Measurements from ENCODE around the gene CYP46A1. TPM values are rescaled to one million over a fixed set of nuclear protein-coding genes. Genes with fewer than 3 reads are reported as not detected.

CYP46A1 gene
- total and polyA plus RNA-seq, 8 donors: 1.0 to 5.2 (median 1.8) TPM

- TF ChIP-seq, protein P1, sequence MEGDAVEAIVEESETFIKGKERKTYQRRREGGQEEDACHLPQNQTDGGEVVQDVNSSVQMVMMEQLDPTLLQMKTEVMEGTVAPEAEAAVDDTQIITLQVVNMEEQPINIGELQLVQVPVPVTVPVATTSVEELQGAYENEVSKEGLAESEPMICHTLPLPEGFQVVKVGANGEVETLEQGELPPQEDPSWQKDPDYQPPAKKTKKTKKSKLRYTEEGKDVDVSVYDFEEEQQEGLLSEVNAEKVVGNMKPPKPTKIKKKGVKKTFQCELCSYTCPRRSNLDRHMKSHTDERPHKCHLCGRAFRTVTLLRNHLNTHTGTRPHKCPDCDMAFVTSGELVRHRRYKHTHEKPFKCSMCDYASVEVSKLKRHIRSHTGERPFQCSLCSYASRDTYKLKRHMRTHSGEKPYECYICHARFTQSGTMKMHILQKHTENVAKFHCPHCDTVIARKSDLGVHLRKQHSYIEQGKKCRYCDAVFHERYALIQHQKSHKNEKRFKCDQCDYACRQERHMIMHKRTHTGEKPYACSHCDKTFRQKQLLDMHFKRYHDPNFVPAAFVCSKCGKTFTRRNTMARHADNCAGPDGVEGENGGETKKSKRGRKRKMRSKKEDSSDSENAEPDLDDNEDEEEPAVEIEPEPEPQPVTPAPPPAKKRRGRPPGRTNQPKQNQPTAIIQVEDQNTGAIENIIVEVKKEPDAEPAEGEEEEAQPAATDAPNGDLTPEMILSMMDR (IDR thresholded peaks at IDR 0.05): no peak
- DNase-seq: no peak
- H3K4me3 ChIP-seq: no peak overlapping the region
- no peaks in the 10 kb centered on the region for H3K4me1 ChIP-seq
- H3K27me3 ChIP-seq: peaks cover 0 to 4% (median 0%) of the 10 kb centered on the region in 4 donors
- intact Hi-C loops (cut with DNase I): no loop called here
- H3K36me3 ChIP-seq: no peaks in the 10 kb centered on the region
- no peaks in the 10 kb centered on the region for H3K9me3 ChIP-seq
- 80 to 81% methylated on average over 12 of the region's 12 CpGs for WGBS, 2 donors
- no peak for FAIRE-seq
- ATAC-seq: no peak
- H3K27ac ChIP-seq: no peak overlapping the region
Measured at GRCh38 chr14:99664937-99665273, 19.2 kb upstream of the CYP46A1 start.

- DNase-seq (no peak), ATAC-seq (no peak), FAIRE-seq (no peak)
- no peak overlapping the region for H3K27ac ChIP-seq
- H3K4me1 ChIP-seq: no peaks in the 10 kb centered on the region
- intact Hi-C loops (cut with DNase I): no loop called here
- 57 to 59% methylated on average over 6 of the region's 6 CpGs for WGBS, 2 donors
- H3K27me3 ChIP-seq: no peaks in the 10 kb centered on the region
- no peaks in the 10 kb centered on the region for H3K36me3 ChIP-seq
- TF ChIP-seq, protein P1 (IDR thresholded peaks at IDR 0.05): no peak
- no peak overlapping the region for H3K4me3 ChIP-seq
- no peaks in the 10 kb centered on the region for H3K9me3 ChIP-seq
Measured at GRCh38 chr14:99666533-99666932, 17.6 kb upstream of the CYP46A1 start.

GRCh38 chr14:99667045-99667444 lies 17.1 kb upstream of the CYP46A1 start:
- no peaks in the 10 kb centered on the region for H3K4me1 ChIP-seq
- FAIRE-seq (no peak), DNase-seq (no peak), ATAC-seq (no peak)
- H3K27ac ChIP-seq: no peak overlapping the region
- H3K4me3 ChIP-seq: no peak overlapping the region
- no peaks in the 10 kb centered on the region for H3K36me3 ChIP-seq
- H3K27me3 ChIP-seq: no peaks in the 10 kb centered on the region
- intact Hi-C loops (cut with DNase I): no loop called here
- TF ChIP-seq, protein P1 (IDR thresholded peaks at IDR 0.05): no peak
- 33 to 41% methylated on average over 2 of the region's 2 CpGs for WGBS, 2 donors
- no peaks in the 10 kb centered on the region for H3K9me3 ChIP-seq

- intact Hi-C loops (cut with DNase I): no loop called here
- H3K9me3 ChIP-seq: no peaks in the 10 kb centered on the region
- DNase-seq: no peak
- peak in 1 of 4 donors; percentile 30 for ATAC-seq
- H3K4me1 ChIP-seq: no peaks in the 10 kb centered on the region
- FAIRE-seq: no peak
- 71 to 81% methylated on average over 9 of the region's 9 CpGs for WGBS, 2 donors
- no peaks in the 10 kb centered on the region for H3K36me3 ChIP-seq
- H3K27ac ChIP-seq: no peak overlapping the region
- TF ChIP-seq, protein P1 (IDR thresholded peaks at IDR 0.05): no peak
- H3K27me3 ChIP-seq: no peaks in the 10 kb centered on the region
- no peak overlapping the region for H3K4me3 ChIP-seq
Measured at GRCh38 chr14:99667821-99668220, 16.3 kb upstream of the CYP46A1 start.

DNA sequence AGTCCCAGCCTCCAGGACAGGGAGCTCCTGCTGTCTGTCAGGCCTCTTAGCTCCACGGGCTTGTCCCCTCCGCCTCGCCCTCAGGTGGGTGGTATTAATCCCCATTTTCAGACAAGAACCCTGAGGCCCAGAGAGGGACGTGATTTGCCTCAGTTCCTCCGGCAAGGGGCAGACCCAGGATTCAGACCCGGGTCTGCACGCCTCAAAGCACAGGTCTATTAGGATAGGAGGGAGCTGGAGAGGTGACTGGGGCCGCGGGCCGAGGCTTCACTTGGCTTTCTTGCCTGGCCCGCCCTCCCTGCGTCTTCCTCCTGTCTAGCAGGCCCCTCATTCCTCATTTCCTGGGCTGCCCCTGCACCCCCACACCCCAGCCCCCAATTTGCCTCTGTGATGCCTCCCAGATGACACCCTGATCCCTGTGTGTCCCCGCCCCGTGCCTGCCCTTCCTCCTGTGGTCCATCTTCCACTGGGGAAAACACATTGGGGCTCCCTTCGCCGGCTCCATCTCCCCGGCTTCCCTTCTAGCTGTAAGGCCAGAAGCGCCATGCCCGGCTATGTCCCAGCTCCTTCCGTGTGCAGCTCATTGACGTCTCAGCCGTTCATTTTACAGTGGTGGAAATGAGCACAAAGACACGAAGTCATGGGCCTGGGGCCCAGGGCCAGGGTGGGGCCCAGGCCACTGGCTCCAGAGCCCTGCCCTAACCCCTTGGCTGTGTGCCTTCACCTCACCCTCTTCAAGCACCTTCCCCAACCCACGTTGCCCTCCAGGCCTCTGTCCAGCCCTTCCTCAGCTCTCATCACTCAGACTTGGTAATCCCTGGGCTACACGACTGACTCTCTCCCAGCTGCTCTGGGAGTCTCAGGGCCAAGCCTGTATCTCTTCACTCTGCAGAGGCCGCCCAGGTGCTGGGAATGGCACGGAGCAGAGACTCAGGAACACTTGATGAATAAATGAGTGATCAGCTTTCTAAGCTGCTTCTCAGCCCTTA lies 15.5 kb upstream of the CYP46A1 start:
- no peak for FAIRE-seq
- ATAC-seq: no peak
- no peaks in the 10 kb centered on the region for H3K36me3 ChIP-seq
- DNase-seq: no peak
- TF ChIP-seq, protein P1 (IDR thresholded peaks at IDR 0.05): no peak
- no peaks in the 10 kb centered on the region for H3K4me1 ChIP-seq
- no peak overlapping the region for H3K27ac ChIP-seq
- H3K4me3 ChIP-seq: no peak overlapping the region
- H3K27me3 ChIP-seq: no peaks in the 10 kb centered on the region
- H3K9me3 ChIP-seq: no peaks in the 10 kb centered on the region
- WGBS, 2 donors: 78 to 83% methylated on average over 26 to 27 of the region's 27 CpGs
- intact Hi-C loops (cut with DNase I): no loop called here
